ENCODE results near the gene RGS12.

The RGS12 gene, protein sequence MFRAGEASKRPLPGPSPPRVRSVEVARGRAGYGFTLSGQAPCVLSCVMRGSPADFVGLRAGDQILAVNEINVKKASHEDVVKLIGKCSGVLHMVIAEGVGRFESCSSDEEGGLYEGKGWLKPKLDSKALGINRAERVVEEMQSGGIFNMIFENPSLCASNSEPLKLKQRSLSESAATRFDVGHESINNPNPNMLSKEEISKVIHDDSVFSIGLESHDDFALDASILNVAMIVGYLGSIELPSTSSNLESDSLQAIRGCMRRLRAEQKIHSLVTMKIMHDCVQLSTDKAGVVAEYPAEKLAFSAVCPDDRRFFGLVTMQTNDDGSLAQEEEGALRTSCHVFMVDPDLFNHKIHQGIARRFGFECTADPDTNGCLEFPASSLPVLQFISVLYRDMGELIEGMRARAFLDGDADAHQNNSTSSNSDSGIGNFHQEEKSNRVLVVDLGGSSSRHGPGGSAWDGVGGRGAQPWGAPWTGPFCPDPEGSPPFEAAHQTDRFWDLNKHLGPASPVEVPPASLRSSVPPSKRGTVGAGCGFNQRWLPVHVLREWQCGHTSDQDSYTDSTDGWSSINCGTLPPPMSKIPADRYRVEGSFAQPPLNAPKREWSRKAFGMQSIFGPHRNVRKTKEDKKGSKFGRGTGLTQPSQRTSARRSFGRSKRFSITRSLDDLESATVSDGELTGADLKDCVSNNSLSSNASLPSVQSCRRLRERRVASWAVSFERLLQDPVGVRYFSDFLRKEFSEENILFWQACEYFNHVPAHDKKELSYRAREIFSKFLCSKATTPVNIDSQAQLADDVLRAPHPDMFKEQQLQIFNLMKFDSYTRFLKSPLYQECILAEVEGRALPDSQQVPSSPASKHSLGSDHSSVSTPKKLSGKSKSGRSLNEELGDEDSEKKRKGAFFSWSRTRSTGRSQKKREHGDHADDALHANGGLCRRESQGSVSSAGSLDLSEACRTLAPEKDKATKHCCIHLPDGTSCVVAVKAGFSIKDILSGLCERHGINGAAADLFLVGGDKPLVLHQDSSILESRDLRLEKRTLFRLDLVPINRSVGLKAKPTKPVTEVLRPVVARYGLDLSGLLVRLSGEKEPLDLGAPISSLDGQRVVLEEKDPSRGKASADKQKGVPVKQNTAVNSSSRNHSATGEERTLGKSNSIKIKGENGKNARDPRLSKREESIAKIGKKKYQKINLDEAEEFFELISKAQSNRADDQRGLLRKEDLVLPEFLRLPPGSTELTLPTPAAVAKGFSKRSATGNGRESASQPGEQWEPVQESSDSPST (N-terminal part only)

GRCh38 chr4:3292571-3293400 lies at the start of gene RGS12:
Gene RGS12, plus strand, starts transcription at chr4:3293021. Its CDS starts 23,150 bp downstream, at chr4:3316171.
- in situ Hi-C loops (cut with MboI; ENCODE audit: low sequenced_read_pairs): no loop called here

DNA sequence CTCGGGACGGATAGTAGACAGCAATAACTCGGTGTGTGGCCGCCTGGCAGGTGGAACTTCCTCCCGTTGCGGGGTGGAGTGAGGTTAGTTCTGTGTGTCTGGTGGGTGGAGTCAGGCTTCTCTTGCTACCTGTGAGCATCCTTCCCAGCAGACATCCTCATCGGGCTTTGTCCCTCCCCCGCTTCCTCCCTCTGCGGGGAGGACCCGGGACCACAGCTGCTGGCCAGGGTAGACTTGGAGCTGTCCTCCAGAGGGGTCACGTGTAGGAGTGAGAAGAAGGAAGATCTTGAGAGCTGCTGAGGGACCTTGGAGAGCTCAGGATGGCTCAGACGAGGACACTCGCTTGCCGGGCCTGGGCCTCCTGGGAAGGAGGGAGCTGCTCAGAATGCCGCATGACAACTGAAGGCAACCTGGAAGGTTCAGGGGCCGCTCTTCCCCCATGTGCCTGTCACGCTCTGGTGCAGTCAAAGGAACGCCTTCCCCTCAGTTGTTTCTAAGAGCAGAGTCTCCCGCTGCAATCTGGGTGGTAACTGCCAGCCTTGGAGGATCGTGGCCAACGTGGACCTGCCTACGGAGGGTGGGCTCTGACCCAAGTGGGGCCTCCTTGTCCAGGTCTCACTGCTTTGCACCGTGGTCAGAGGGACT lies 49.6 kb upstream of the RGS12 start:
- in situ Hi-C loops (cut with MboI; ENCODE audit: low sequenced_read_pairs): no loop called here

GRCh38 chr4:3244002-3244401 lies 48.8 kb upstream of the RGS12 start:
- in situ Hi-C loops (cut with MboI; ENCODE audit: low sequenced_read_pairs): no loop called here

GRCh38 chr4:3244747-3245146 lies 48.1 kb upstream of the RGS12 start:
- in situ Hi-C loops (cut with MboI; ENCODE audit: low sequenced_read_pairs): no loop called here

- in situ Hi-C loops (cut with MboI; ENCODE audit: low sequenced_read_pairs): no loop called here
These were observed 47.1 kb upstream of the RGS12 start for GRCh38 chr4:3245676-3246075.

- in situ Hi-C loops (cut with MboI; ENCODE audit: low sequenced_read_pairs): no loop called here
These were observed 46.1 kb upstream of the RGS12 start for GRCh38 chr4:3246458-3247398.

DNA sequence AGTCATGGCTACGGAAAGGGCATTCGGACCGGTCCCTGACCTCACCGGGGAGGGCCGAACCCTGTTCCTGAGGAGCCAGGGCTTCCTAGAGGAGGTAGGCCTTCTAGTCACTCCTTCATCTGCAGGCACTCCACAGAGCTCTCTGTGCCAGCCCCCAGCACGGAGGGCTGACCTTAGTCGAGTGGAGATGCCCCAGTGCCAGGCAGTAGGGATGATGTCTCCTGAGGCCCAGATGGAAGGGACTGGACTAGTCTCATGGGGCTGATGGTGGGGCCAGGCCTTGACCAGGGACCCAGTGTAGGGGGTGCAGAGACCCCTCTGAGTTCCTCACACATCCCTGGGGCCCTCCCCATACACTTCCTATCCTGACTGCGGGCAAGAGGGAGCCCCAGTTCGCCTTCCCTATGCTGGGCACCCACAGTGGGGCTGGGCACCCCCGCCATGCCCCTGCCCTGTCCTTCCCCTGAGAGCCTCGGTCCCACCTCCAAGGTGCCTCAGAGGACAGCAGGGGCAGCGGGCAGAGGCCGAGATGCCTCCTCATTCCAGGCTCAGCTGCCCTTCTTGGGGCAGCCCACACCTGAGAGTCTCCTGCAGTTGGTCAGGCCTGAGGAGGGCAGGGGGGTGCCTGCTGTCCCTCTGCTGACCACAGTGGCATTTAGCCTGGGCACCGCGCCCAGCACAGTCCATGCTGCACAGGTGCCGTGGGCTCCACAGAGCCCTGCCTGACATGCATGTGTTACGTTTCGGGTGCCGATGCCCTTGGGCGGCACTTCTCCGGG lies 45.2 kb upstream of the RGS12 start:
- in situ Hi-C loops (cut with MboI; ENCODE audit: low sequenced_read_pairs): no loop called here

DNA sequence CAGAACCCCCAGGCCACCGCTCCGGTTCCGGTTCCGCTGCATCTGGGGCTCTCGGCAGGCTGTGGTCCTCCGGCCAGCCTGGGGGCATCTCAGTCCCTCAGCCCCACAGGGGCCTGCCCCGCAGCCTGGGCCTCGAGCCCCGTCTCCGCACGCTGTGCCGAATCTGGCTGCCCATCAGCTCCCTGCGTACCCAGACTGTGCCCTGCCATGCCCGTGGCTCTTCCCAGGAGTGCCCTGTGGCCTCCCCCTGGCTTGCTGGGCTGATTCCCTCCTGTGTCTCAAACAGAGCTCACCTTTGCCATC lies 44.7 kb upstream of the RGS12 start:
- in situ Hi-C loops (cut with MboI; ENCODE audit: low sequenced_read_pairs): no loop called here

GRCh38 chr4:3248811-3249661 lies 43.8 kb upstream of the RGS12 start, which contains the start of gene MSANTD1:
Gene MSANTD1, plus strand, starts transcription at chr4:3249159. Its CDS starts 64 bp downstream, at chr4:3249223.
- in situ Hi-C loops (cut with MboI; ENCODE audit: low sequenced_read_pairs): no loop called here

DNA sequence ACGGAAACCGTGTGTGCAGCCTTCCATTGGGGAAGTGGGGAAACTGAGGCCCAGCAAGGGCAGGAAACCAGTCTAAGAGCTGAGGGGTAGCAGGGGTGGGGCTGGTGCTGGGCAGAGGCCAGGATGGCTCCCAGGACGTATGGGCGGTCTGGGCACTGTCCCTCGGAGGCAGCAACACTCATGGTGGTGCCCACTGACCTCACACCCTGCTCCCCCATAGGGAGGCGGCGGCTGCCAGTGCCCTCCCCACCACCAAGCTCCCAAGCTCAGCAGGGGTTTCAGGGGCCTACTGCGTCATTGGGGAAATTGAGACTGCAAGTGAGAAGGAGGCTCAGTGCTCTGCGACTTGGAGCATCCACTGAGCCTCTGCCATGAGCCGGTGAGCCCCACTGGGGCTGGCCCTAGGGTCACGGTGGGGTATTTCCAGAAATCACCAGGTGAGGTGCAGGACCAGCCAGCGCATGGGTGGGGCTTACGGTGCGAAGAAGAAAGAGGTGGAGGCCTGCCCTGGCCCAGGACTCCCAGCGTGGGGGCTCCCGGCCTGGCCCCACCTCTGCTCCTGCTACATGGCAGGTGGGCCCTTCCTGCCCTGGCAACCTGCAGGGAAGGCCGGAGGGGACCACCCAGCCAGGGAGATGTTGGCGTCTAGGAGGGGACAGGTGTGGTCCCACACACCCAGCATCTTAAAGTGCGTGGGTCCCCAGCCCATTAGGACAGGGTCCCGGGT lies 42.9 kb upstream of the RGS12 start:
- in situ Hi-C loops (cut with MboI; ENCODE audit: low sequenced_read_pairs): no loop called here

DNA sequence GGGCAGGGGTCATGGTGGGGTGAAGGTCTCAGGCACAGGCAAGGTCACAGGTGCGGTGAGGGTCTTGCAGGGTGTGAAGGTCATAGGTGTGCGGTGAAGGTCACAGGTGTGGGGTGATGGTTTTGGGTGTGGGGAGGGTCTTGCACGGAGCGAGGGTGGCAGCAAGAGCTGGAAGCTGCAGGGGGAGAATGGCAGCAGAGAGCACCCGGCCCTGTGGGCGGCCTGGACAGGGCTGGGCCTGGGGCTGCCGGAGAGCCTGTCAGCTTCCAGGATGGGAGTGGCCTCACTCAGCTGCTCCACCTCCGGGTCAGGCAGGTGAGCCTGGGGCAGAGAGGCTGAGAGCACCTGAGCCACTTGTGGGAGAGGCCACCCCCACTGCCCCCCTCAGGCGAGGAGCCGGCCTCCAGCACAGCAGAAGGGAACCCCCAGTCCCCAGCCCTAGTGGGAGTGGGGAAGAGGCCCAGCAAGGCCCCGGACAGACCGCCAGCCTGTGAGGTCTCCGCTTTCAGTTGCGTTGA lies 42.3 kb upstream of the RGS12 start:
- in situ Hi-C loops (cut with MboI; ENCODE audit: low sequenced_read_pairs): no loop called here

GRCh38 chr4:3250956-3251690 lies 41.7 kb upstream of the RGS12 start:
- in situ Hi-C loops (cut with MboI; ENCODE audit: low sequenced_read_pairs): no loop called here

DNA sequence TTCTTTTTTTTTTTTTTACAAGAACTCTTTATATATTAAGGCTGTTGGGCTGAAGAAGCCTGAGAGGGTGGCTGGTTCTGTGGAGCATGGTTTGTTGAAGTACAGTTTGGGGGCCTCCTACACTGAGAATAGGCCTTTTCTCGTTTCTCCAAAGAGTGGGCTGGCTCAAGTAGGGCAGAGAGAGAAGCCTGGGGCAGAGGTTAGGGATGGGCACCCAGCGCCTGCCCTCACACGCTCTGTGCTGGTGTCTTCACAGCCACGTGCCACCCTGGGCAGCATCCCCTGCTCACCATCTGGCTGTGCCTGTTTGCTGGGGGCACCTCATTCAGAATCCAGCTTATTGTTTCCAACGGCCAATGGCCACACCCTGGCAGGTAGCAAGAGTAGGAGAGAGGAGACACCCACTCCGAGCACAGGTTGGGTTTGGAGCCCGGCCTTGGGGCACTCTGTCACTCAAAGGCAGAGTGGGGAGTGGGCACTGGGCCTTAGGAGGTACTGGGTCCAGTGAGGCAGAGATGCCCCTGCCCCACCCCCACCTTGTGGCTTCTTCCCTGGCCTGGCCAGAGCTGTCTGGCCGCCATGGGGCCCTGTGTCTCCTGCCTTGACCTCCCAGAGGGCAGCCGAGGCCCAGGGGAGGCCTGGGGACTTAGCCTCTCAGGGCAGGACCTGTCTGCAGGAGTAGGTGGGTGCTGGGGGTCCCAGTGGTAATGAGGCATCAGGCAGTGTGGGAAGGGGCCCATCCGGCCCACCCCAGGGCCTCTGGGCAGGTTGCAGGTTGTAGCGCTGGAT lies 40.9 kb upstream of the RGS12 start:
- in situ Hi-C loops (cut with MboI; ENCODE audit: low sequenced_read_pairs): no loop called here

DNA sequence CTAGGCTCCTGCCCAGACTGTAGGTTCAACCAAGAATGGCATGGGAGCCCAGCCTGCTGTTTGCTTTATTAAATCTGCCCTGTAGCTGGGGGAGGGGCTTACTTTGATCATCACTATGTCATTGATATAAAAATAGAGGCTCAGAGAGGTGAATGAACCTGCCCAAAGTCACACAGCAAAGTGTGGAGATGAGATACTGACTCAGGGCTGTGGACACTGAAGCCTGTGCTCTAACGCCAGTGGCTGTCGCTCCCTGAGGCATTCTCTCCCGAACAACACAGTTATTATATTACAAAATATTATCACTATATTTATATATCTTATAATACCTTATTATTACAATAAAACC lies 40.4 kb upstream of the RGS12 start:
- in situ Hi-C loops (cut with MboI; ENCODE audit: low sequenced_read_pairs): no loop called here

Data from HL-60/S4 (cell line).